ENCODE measurements around the gene MFAP5. TPM values are rescaled to one million over a fixed set of nuclear protein-coding genes. Genes with fewer than 3 reads are reported as not detected.
"Not testable (repeated sequence)": the region's sequence is repeated elsewhere in the genome, so short reads cannot be mapped to it uniquely, and the experiment has no call there.

Gene MFAP5
- total RNA-seq, 4 donors from 2014 or later: 23.2 to 117 (median 33.2) TPM

DNA sequence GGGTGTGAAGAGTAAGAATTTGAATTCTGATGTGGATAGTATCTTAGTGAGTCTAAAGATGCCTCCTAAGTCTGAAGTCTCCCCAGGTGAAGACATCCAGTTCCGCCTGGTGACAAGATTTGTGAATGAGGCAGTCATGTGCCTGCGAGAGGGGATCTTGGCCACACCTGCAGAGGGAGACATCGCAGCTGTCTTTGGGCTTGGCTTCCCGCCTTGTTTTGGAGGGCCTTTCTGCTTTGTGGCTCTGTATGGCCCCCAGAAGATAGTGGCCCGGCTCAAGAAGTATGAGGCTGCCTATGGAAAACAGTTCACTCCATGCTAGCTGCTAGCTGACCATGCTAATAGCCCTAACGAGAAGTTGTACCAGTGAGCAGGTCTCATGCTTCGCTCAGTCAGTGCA lies 25.4 kb downstream of the MFAP5 start:
- TF ChIP-seq, protein P1, sequence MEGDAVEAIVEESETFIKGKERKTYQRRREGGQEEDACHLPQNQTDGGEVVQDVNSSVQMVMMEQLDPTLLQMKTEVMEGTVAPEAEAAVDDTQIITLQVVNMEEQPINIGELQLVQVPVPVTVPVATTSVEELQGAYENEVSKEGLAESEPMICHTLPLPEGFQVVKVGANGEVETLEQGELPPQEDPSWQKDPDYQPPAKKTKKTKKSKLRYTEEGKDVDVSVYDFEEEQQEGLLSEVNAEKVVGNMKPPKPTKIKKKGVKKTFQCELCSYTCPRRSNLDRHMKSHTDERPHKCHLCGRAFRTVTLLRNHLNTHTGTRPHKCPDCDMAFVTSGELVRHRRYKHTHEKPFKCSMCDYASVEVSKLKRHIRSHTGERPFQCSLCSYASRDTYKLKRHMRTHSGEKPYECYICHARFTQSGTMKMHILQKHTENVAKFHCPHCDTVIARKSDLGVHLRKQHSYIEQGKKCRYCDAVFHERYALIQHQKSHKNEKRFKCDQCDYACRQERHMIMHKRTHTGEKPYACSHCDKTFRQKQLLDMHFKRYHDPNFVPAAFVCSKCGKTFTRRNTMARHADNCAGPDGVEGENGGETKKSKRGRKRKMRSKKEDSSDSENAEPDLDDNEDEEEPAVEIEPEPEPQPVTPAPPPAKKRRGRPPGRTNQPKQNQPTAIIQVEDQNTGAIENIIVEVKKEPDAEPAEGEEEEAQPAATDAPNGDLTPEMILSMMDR (IDR thresholded peaks at IDR 0.05): no peak
- TF ChIP-seq POLR2A (IDR thresholded peaks at IDR 0.05): no peak
- 90 to 96% methylated on average over 7 of the region's 7 CpGs for WGBS, 2 donors
- intact Hi-C loops (cut with DNase I; ENCODE audit: low total_unique reads): no loop called here
- no peak overlapping the region for H3K4me3 ChIP-seq (ENCODE audit: low read depth, poor library complexity, severe bottlenecking)
- DNase-seq (ENCODE audit: low spot score in 2 of 2): no peak

DNA sequence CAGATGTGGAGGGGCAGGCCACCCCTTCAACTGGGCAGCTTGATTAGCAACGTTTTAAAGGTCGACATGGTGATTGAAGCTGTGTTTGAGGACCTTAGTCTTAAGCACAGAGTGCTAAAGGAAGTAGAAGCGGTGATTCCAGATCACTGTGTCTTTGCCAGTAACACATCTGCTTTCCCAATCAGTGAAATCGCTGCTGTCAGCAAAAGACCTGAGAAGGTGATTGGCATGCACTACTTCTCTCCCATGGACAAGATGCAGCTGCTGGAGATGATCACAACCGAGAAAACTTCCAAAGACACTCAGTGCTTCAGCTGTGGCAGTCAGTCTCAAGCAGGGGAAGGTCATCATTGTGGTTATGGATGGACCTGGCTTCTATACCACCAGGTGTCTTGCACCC lies 26.0 kb downstream of the MFAP5 start:
- no peak for TF ChIP-seq POLR2A (IDR thresholded peaks at IDR 0.05)
- TF ChIP-seq, protein P1 (IDR thresholded peaks at IDR 0.05): no peak
- no peak overlapping the region for H3K4me3 ChIP-seq (ENCODE audit: low read depth, poor library complexity, severe bottlenecking)
- no peak for DNase-seq (ENCODE audit: low spot score in 2 of 2)
- WGBS, 2 donors: 60 to 64% methylated on average over 5 of the region's 5 CpGs
- intact Hi-C loops (cut with DNase I; ENCODE audit: low total_unique reads): no loop called here

DNA sequence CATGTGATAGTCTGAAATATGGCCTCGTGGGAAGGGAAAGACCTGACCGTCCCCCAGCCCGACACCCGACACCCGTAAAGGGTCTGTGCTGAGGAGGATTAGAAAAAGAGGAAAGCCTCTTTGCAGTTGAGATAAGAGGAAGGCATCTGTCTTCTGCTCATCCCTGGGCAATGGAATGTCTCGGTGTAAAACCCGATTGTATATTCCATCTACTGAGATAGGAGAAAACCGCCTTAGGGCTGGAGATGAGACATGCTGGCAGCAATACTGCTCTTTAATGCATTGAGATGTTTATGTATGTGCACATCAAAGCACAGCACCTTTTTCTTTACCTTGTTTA lies 26.6 kb downstream of the MFAP5 start:
- WGBS, 2 donors: 42 to 45% methylated on average over 8 of the region's 8 CpGs
- H3K4me3 ChIP-seq (ENCODE audit: low read depth, poor library complexity, severe bottlenecking); DNase-seq (ENCODE audit: low spot score in 2 of 2); intact Hi-C loops (cut with DNase I; ENCODE audit: low total_unique reads): not testable (repeated sequence)

DNA sequence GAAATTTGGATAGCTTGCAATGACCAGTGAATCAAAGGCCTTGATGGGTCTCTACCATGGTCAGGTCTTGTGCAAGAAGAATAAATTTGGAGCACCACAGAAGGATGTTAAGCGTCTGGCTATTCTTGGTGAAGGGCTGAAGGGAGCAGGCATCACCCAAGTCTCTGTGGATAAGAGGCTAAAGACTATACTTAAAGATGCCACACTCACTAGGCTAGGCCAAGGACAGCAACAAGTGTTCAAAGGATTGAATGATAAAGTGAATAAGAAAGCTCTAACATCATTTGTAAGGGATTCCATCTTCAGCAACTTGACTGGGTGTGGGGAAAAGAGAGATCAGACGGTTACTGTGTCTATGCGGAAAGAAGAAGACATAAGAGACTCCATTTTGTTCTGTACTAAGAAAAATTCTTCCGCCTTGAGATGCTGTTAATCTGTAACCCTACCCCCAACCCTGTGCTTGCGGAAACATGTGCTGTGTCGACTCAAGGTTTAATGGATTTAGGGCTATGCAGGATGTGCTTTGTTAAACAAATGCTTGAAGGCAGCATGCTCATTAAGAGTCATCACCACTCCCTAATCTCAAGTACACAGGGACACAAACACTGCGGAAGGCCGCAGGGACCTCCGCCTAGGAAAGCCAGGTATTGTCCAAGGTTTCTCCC lies 27.2 kb downstream of the MFAP5 start:
- H3K4me3 ChIP-seq (ENCODE audit: low read depth, poor library complexity, severe bottlenecking); DNase-seq (ENCODE audit: low spot score in 2 of 2); intact Hi-C loops (cut with DNase I; ENCODE audit: low total_unique reads): not testable (repeated sequence)
- WGBS, 2 donors: 62 to 69% methylated on average over 9 of the region's 9 CpGs

DNA sequence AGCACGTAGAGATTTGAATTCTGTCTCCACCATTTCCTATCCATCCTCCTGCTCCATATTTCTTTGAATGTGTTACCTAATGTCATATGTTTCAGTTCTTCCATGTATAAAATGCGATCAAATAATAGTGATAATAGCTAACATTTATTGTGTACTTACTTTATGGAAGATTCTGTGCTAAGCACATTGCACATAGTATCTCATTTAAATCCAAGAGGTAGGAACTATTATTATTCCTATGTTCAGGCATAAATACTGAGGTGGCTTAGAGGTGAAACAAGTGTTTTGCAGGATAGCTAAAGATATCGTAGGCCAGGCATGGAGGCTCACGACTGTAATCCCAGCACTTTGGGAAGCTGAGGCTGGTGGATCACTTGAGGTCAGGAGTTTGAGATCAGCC lies 32.5 kb downstream of the MFAP5 start:
- intact Hi-C loops (cut with DNase I; ENCODE audit: low total_unique reads): no loop called here
- 90 to 93% methylated on average over 4 of the region's 4 CpGs for WGBS, 2 donors
- DNase-seq (ENCODE audit: low spot score in 2 of 2): no peak
- H3K4me3 ChIP-seq (ENCODE audit: low read depth, poor library complexity, severe bottlenecking): no peak overlapping the region
- TF ChIP-seq POLR2A (IDR thresholded peaks at IDR 0.05): no peak
- TF ChIP-seq, protein P1 (IDR thresholded peaks at IDR 0.05): no peak

DNA sequence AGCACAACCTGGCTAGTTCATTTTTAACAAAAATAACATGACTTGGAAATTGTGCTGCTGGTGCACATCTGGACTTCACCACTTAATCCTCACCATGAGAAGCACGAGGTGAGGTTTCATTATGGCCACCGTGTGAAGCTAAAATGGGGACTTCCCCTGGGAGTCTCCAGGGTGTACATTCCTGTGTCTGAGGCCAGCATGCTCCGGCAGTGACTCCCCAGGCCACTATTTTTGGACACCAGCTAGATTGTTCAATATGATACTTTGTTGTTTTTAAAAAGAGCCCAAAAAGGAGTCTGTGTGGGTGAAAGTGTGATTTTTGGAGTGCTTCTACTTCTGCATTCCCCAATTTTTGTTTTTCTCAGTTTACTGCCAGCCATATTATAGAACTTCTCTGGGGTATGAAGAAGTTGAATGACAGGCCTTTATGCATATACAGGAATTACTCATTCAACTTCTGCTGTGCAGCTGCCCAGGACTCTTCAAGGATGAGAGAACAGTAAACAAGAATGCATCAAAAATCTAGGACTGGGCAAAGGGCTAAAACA lies 33.1 kb downstream of the MFAP5 start:
- 1 to 10% methylated on average over 3 of the region's 3 CpGs for WGBS, 2 donors
- intact Hi-C loops (cut with DNase I; ENCODE audit: low total_unique reads): no loop called here
- TF ChIP-seq, protein P1 (IDR thresholded peaks at IDR 0.05): no peak
- DNase-seq (ENCODE audit: low spot score in 2 of 2): no peak
- no peak overlapping the region for H3K4me3 ChIP-seq (ENCODE audit: low read depth, poor library complexity, severe bottlenecking)

DNA sequence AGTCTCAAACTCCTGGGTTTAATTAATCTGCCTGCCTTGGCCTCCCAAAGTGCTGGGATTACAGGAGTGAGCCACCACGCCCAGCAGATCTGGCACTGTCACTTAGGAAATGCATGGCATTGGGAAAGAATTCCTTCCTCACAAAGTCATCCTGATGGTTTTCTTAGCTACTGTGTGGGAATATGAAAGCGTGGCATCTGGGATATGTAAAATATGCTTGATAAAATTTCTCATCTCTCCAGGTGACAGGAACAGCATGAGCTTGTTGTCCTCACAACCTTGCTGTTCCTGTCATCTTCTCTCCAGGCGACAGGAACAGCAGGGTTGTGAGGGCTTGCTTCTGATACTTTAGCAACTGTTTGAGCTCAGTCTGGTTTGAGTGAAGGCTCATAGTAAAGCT lies 33.9 kb downstream of the MFAP5 start:
- TF ChIP-seq POLR2A (IDR thresholded peaks at IDR 0.05): no peak
- TF ChIP-seq, protein P1 (IDR thresholded peaks at IDR 0.05): no peak
- no peak for DNase-seq (ENCODE audit: low spot score in 2 of 2)
- no peak overlapping the region for H3K4me3 ChIP-seq (ENCODE audit: low read depth, poor library complexity, severe bottlenecking)
- WGBS, 2 donors: 64 to 80% methylated on average over 3 of the region's 3 CpGs
- intact Hi-C loops (cut with DNase I; ENCODE audit: low total_unique reads): no loop called here

DNA sequence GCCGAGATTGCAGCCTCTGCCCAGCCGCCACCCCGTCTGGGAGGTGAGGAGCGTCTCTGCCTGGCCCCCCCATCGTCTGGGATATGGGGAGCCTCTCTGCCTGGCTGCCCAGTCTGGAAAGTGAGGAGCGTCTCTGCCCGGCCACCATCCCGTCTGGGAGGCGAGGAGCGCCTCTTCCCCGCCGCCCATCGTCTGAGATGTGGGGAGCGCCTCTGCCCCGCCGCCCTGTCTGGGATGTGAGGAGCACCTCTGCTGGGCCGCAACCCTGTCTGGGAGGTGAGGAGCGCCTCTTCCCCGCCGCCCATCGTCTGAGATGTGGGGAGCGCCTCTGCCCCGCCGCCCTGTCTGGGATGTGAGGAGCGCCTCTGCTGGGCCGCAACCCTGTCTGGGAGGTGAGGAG lies 37.9 kb downstream of the MFAP5 start:
- H3K4me3 ChIP-seq (ENCODE audit: low read depth, poor library complexity, severe bottlenecking); DNase-seq (ENCODE audit: low spot score in 2 of 2); intact Hi-C loops (cut with DNase I; ENCODE audit: low total_unique reads): not testable (repeated sequence)
- 97 to 100% methylated on average over 4 to 21 of the region's 26 CpGs for WGBS, 2 donors

Data from lower leg skin (tissue), 4 donors.